NK-92 (cell line): ENCODE results near the gene MB.

Experiments used
- DNase-seq: peaks from one replicate; lab custom pipeline; 2025; ENCODE audit not compliant: unreplicated experiment; lab: John Stamatoyannopoulos, UW

Gene MB

GRCh38 chr22:35577799-35578659 is 39.1 kb downstream of the MB start:
- DNase-seq, result no peak

GRCh38 chr22:35576671-35577070 is 40.5 kb downstream of the MB start:
- DNase-seq, result no peak

- no peak for DNase-seq
Measured at GRCh38 chr22:35575116-35575748, 41.9 kb downstream of the MB start.

- DNase-seq, result no peak
Measured at GRCh38 chr22:35572556-35572955, 44.6 kb downstream of the MB start.

- DNase-seq, result no peak
Measured at GRCh38 chr22:35570686-35571194, 46.4 kb downstream of the MB start.

- DNase-seq, result no peak
Measured at GRCh38 chr22:35569916-35570315, 47.2 kb downstream of the MB start.

- DNase-seq, result no peak
Measured at GRCh38 chr22:35568751-35569739, 48.1 kb downstream of the MB start.

- no peak for DNase-seq
Measured at GRCh38 chr22:35567351-35568141, 49.6 kb downstream of the MB start.

GRCh38 chr22:35564975-35565867 is 51.9 kb downstream of the MB start:
- DNase-seq, result no peak

GRCh38 chr22:35563211-35563610 is 53.9 kb downstream of the MB start:
- no peak for DNase-seq

- DNase-seq, result no peak
Measured at GRCh38 chr22:35561796-35562526, 55.2 kb downstream of the MB start.

- DNase-seq, result no peak
Measured at GRCh38 chr22:35560824-35561223, 56.3 kb downstream of the MB start.

GRCh38 chr22:35560366-35560765 is 56.8 kb downstream of the MB start:
- DNase-seq, result no peak

GRCh38 chr22:35559354-35560005 is 57.6 kb downstream of the MB start:
- DNase-seq, result no peak

GRCh38 chr22:35558719-35559118 is 58.4 kb downstream of the MB start:
- DNase-seq, result no peak

- DNase-seq, result no peak
Measured at GRCh38 chr22:35558031-35558430, 59.1 kb downstream of the MB start.
